Astrocyte (in vitro differentiated cells and primary cell): Measurements from ENCODE around the gene MCF2L2. TPM values are rescaled to one million over a fixed set of nuclear protein-coding genes. Genes with fewer than 3 reads are reported as not detected.

Source experiments
- DNase-seq: peaks from one replicate; pipeline ENCODE4 v3.0.0-alpha.2; 2010; ENCODE audit warnings: low read depth
- FAIRE-seq: peaks from 2 replicates; lab custom pipeline; 2011; peaks lifted over from hg19 to GRCh38; lab: Jason Lieb, UNC
- H2AFZ ChIP-seq: 2 replicates; pipeline ENCODE4 v1.6.0; 2012; ENCODE audit warnings: low read depth, low read length, inconsistent platforms
- H3K27ac ChIP-seq: 2 replicates; pipeline ENCODE4 v1.5.1; 2011; ENCODE audit warnings: low read depth, low read length, inconsistent platforms
- H3K27me3 ChIP-seq: 2 replicates; pipeline ENCODE4 v1.6.0; 2011; ENCODE audit warnings: low read length, inconsistent platforms; ENCODE audit not compliant: insufficient read depth
- H3K36me3 ChIP-seq: 2 replicates; pipeline ENCODE4 v1.5.1; 2011; ENCODE audit warnings: low read length, inconsistent platforms; ENCODE audit not compliant: insufficient read depth
- H3K4me1 ChIP-seq: 2 replicates; pipeline ENCODE4 v1.5.1; 2011; ENCODE audit warnings: low read length, inconsistent platforms; ENCODE audit not compliant: insufficient read depth
- H3K4me2 ChIP-seq: 2 replicates; pipeline ENCODE4 v1.6.0; 2012; ENCODE audit warnings: low read length, inconsistent platforms
- H3K4me3 ChIP-seq: 2 replicates; pipeline ENCODE4 v1.5.1; 2011; ENCODE audit warnings: low read depth, mild to moderate bottlenecking, low read length, inconsistent platforms; ENCODE audit not compliant: insufficient read depth
- H3K79me2 ChIP-seq: 2 replicates; pipeline ENCODE4 v1.6.0; 2012; ENCODE audit warnings: mild to moderate bottlenecking, low read length, inconsistent platforms; ENCODE audit not compliant: insufficient read depth
- H3K9ac ChIP-seq: 2 replicates; pipeline ENCODE4 v1.6.0; 2012; ENCODE audit warnings: mild to moderate bottlenecking, low read length, inconsistent platforms
- H3K9me3 ChIP-seq: 2 replicates; pipeline ENCODE4 v1.5.1; 2012; ENCODE audit warnings: low read depth, mild to moderate bottlenecking, low read length, inconsistent platforms; ENCODE audit not compliant: insufficient read depth
- H4K20me1 ChIP-seq: 2 replicates; pipeline ENCODE4 v1.6.0; 2012; ENCODE audit warnings: low read length, inconsistent platforms; ENCODE audit not compliant: insufficient read depth
- H3K27ac Mint-ChIP-seq: one replicate; pipeline ENCODE4 v1.8.0; 2021; ENCODE audit warnings: mild to moderate bottlenecking, mixed read lengths; ENCODE audit not compliant: unreplicated experiment
- H3K27me3 Mint-ChIP-seq: one replicate; pipeline ENCODE4 v1.8.0; 2021; ENCODE audit warnings: low read depth, mixed read lengths; ENCODE audit not compliant: unreplicated experiment
- H3K36me3 Mint-ChIP-seq: one replicate; pipeline ENCODE4 v1.8.0; 2021; ENCODE audit warnings: low read depth, mixed read lengths; ENCODE audit not compliant: unreplicated experiment
- H3K4me1 Mint-ChIP-seq: one replicate; pipeline ENCODE4 v1.8.0; 2021; ENCODE audit warnings: low read depth, mixed read lengths; ENCODE audit not compliant: unreplicated experiment
- H3K4me3 Mint-ChIP-seq: one replicate; pipeline ENCODE4 v1.8.0; 2021; ENCODE audit warnings: mild to moderate bottlenecking, moderate library complexity, mixed read lengths; ENCODE audit not compliant: unreplicated experiment
- H3K9me3 Mint-ChIP-seq: one replicate; pipeline ENCODE4 v1.8.0; 2021; ENCODE audit warnings: mild to moderate bottlenecking, mixed read lengths; ENCODE audit not compliant: unreplicated experiment
- CTCF ChIP-seq: IDR thresholded peaks from 2 replicates; pipeline ENCODE4 v1.5.1; 2011; ENCODE audit warnings: low read depth, mild to moderate bottlenecking, inconsistent platforms, low read length, moderate library complexity; ENCODE audit not compliant: insufficient read depth
- EZH2 ChIP-seq: IDR thresholded peaks from 2 replicates; pipeline ENCODE4 v1.6.1; 2012; ENCODE audit warnings: mild to moderate bottlenecking, low read length, inconsistent platforms; ENCODE audit not compliant: insufficient read depth
- total RNA-seq: library from RNA; stranded (reverse); gene quantifications from 2 replicates; pipeline ENCODE4 v1.2.1, GENCODE V29; 2021

Gene MCF2L2
- total RNA-seq, 1 donor from 2014 or later, result 0.89 TPM

DNA sequence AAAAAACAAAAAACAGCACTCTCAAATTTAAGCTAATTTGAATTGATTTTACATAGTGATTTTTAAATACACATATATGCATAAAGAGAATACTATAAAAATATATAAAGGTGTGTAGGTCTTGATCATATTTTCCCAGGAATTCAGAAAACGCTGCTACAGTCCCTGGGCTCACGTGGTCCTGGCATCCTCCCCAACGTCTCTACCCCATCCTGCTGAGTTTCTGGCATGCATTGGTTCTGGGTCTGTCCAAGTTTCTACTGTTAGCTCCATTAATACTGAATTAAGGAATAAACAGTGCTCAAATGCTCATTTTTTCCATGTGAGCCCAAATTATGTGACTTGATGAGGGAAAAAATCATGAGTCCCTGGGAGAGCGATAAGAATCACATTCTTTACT, 233.2 kb downstream of the MCF2L2 start:
- Histone ChIP-seq H3K4me1 (no peaks in the 10 kb centered on the region), H3K4me2 (no peak overlapping the region), H3K27ac (no peak overlapping the region), H4K20me1 (no peaks in the 10 kb centered on the region), H3K36me3 (no peaks in the 10 kb centered on the region), H3K27me3 (peaks cover 3% of the 10 kb centered on the region), H3K79me2 (no peaks in the 10 kb centered on the region), H2AFZ (no peak overlapping the region), H3K4me3 (no peak overlapping the region), H3K9me3 (no peaks in the 10 kb centered on the region), H3K9ac (no peak overlapping the region)
- Mint-ChIP-seq H3K27ac (no peak overlapping the region), H3K4me3 (no peak overlapping the region), H3K9me3 (peaks cover 2% of the 10 kb centered on the region), H3K36me3 (no peaks in the 10 kb centered on the region), H3K4me1 (no peaks in the 10 kb centered on the region), H3K27me3 (peaks cover 2% of the 10 kb centered on the region)
- FAIRE-seq (no peak), DNase-seq (no peak)
- TF ChIP-seq EZH2, result no peak

DNA sequence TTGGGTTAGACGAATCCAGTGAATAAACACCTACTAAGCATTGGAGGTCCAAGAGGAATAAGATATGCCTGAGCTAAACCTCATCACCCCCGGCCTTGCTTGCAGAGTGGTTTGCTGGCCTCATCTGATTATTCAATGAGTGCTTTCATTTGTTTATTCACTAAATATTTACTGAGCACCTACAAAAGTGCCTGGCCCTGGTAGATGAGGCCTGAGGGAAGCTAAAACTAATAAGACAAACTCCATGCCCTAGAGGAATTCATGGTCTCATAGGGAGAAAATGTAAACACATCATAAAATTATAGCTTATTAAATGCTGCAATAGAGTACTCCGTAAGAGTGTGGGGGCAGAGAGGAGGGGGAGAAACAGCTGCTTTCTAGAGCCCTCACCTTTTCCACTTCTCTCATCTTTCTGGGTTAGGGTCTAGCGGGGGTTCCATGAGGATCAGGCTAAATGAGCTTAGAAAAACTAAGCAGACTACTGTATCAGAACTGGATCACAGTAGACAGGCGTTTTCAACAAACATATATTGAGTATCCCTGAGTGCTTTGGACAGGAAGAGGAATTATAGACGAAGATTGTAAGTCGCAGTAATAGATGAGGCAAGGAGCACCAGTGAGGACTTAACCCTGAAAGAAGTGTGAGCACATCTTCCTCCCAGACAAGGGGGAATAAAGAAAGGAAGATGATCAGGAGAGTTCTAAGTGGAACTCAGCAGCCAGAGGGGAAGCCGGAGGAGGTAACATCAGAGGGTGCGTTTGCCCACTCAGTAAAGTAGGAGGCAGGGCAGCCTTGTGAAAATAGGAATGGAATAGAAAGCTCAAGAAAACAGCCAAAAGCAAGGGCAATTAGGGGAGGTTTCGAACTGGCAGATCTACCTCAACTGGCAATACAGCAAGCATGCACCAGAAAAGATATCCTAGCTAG, 234.4 kb downstream of the MCF2L2 start:
- Mint-ChIP-seq H3K4me1 (no peaks in the 10 kb centered on the region), H3K9me3 (no peaks in the 10 kb centered on the region), H3K36me3 (no peaks in the 10 kb centered on the region), H3K27me3 (peaks cover 6% of the 10 kb centered on the region), H3K4me3 (no peak overlapping the region), H3K27ac (no peak overlapping the region)
- no peak overlapping the region for H3K27ac ChIP-seq
- no peaks in the 10 kb centered on the region for H4K20me1 ChIP-seq
- peaks cover 2% of the 10 kb centered on the region for H3K27me3 ChIP-seq
- H3K9me3 ChIP-seq, result no peaks in the 10 kb centered on the region
- no peaks in the 10 kb centered on the region for H3K4me1 ChIP-seq
- H3K9ac ChIP-seq, result no peak overlapping the region
- no peak overlapping the region for H2AFZ ChIP-seq
- no peaks in the 10 kb centered on the region for H3K36me3 ChIP-seq
- no peak for DNase-seq
- no peak overlapping the region for H3K4me3 ChIP-seq
- H3K79me2 ChIP-seq, result no peaks in the 10 kb centered on the region
- TF ChIP-seq CTCF, result no peak
- no peak for TF ChIP-seq EZH2
- no peak overlapping the region for H3K4me2 ChIP-seq
- no peak for FAIRE-seq

GRCh38 chr3:183192650-183193300, 235.6 kb downstream of the MCF2L2 start:
- Histone ChIP-seq H4K20me1 (no peaks in the 10 kb centered on the region), H3K9ac (no peak overlapping the region), H3K9me3 (no peaks in the 10 kb centered on the region), H3K36me3 (no peaks in the 10 kb centered on the region), H2AFZ (no peak overlapping the region), H3K4me1 (no peaks in the 10 kb centered on the region), H3K4me3 (no peak overlapping the region), H3K27ac (no peak overlapping the region), H3K27me3 (no peaks in the 10 kb centered on the region), H3K79me2 (no peaks in the 10 kb centered on the region), H3K4me2 (no peak overlapping the region)
- no peak for TF ChIP-seq CTCF
- TF ChIP-seq EZH2, result no peak
- no peaks in the 10 kb centered on the region for H3K9me3 Mint-ChIP-seq
- peaks cover 7% of the 10 kb centered on the region for H3K27me3 Mint-ChIP-seq
- H3K36me3 Mint-ChIP-seq, result no peaks in the 10 kb centered on the region
- FAIRE-seq (no peak), DNase-seq (no peak)
- no peak overlapping the region for H3K4me3 Mint-ChIP-seq
- H3K4me1 Mint-ChIP-seq, result no peaks in the 10 kb centered on the region
- no peak overlapping the region for H3K27ac Mint-ChIP-seq
